KMS-11 (cell line): Measurements from ENCODE around the gene AGPAT4.

Experiments
- H2AFZ ChIP-seq: fragments of 200-600 bp; sonication (generic); 2 replicates; pipeline ENCODE4 v1.6.1; 2016; ENCODE audit warnings: antibody characterized with exemption, mixed run types, low read depth
- H3K27ac ChIP-seq: fragments of 200-600 bp; sonication (generic); 2 replicates; pipeline ENCODE4 v1.6.1; 2016; ENCODE audit warnings: mild to moderate bottlenecking, mixed run types
- H3K27me3 ChIP-seq: fragments of 200-600 bp; sonication (generic); 2 replicates; pipeline ENCODE4 v1.6.1; 2017; ENCODE audit warnings: mild to moderate bottlenecking, low read depth, mixed run types, moderate library complexity; ENCODE audit not compliant: insufficient read depth
- H3K36me3 ChIP-seq: fragments of 200-600 bp; sonication (generic); 2 replicates; pipeline ENCODE4 v1.6.1; 2017; ENCODE audit warnings: mild to moderate bottlenecking, mixed run types; ENCODE audit not compliant: insufficient read depth
- H3K4me1 ChIP-seq: fragments of 200-600 bp; sonication (generic); 2 replicates; pipeline ENCODE4 v1.6.1; 2016; ENCODE audit warnings: mild to moderate bottlenecking, low read depth, mixed run types; ENCODE audit not compliant: poor library complexity, severe bottlenecking
- H3K4me2 ChIP-seq: fragments of 200-600 bp; sonication (generic); 2 replicates; pipeline ENCODE4 v1.7.0; 2016; ENCODE audit warnings: mild to moderate bottlenecking, mixed run types
- H3K4me3 ChIP-seq: fragments of 200-600 bp; sonication (generic); IDR thresholded peaks from 2 replicates; pipeline ENCODE4 v1.6.1; 2017; ENCODE audit warnings: low read depth, low read length, mixed read lengths; ENCODE audit not compliant: insufficient read depth
- H3K79me2 ChIP-seq: fragments of 200-600 bp; sonication (generic); 2 replicates; pipeline ENCODE4 v1.6.1; 2016; ENCODE audit warnings: low read depth, mixed run types; ENCODE audit not compliant: insufficient read depth
- H3K9ac ChIP-seq: fragments of 200-600 bp; sonication (generic); 2 replicates; pipeline ENCODE4 v1.6.1; 2016; ENCODE audit warnings: mild to moderate bottlenecking, mixed run types
- H4K20me1 ChIP-seq: fragments of 200-600 bp; sonication (generic); 2 replicates; pipeline ENCODE4 v1.6.1; 2016; ENCODE audit warnings: mild to moderate bottlenecking, mixed run types; ENCODE audit not compliant: insufficient read depth
- CTCF ChIP-seq: fragments of 200-600 bp; sonication (generic); conservative IDR thresholded peaks from 2 replicates; pipeline ENCODE4 v1.6.1; 2017; ENCODE audit warnings: low read depth, mild to moderate bottlenecking, antibody characterized with exemption, low read length, moderate library complexity, mixed read lengths

Gene AGPAT4

DNA sequence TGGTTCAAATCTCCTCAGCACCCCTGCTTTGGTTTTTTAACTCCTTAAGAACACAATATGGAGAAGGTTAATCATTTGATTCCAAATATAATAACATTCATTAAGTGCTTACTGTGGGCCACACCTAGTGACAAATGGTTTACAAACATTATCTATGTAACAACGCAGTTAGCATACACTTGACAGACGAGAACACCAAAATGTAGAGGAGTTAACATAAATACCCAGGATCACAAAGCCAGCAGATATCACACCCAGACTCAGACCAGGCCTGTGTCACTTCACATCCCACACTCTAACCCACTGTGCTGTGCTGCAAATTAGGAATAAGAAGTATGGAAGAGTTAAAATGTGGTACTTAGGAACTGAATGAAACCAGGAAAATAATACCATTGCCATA lies 82.9 kb downstream of the AGPAT4 start:
- H3K36me3 ChIP-seq: no peaks in the 10 kb centered on the region
- H3K27ac ChIP-seq: no peak overlapping the region
- no peaks in the 10 kb centered on the region for H4K20me1 ChIP-seq
- no peak overlapping the region for H3K4me2 ChIP-seq
- no peak overlapping the region for H2AFZ ChIP-seq
- no peaks in the 10 kb centered on the region for H3K79me2 ChIP-seq
- H3K4me3 ChIP-seq: no peak overlapping the region
- H3K27me3 ChIP-seq: no peaks in the 10 kb centered on the region
- no peak for TF ChIP-seq CTCF
- no peak overlapping the region for H3K9ac ChIP-seq
- H3K4me1 ChIP-seq: no peaks in the 10 kb centered on the region

GRCh38 chr6:161189891-161190290 lies 84.0 kb downstream of the AGPAT4 start:
- Histone ChIP-seq H3K79me2 (no peaks in the 10 kb centered on the region), H3K36me3 (no peaks in the 10 kb centered on the region), H4K20me1 (no peaks in the 10 kb centered on the region), H3K27ac (no peak overlapping the region), H2AFZ (no peak overlapping the region), H3K4me2 (no peak overlapping the region), H3K9ac (no peak overlapping the region), H3K4me3 (no peak overlapping the region), H3K27me3 (no peaks in the 10 kb centered on the region), H3K4me1 (no peaks in the 10 kb centered on the region)
- TF ChIP-seq CTCF: no peak

- no peaks in the 10 kb centered on the region for H3K4me1 ChIP-seq
- H2AFZ ChIP-seq: no peak overlapping the region
- no peaks in the 10 kb centered on the region for H3K27me3 ChIP-seq
- no peak for TF ChIP-seq CTCF
- no peaks in the 10 kb centered on the region for H3K36me3 ChIP-seq
- H3K4me3 ChIP-seq: no peak overlapping the region
- H4K20me1 ChIP-seq: no peaks in the 10 kb centered on the region
- H3K9ac ChIP-seq: no peak overlapping the region
- H3K27ac ChIP-seq: no peak overlapping the region
- H3K4me2 ChIP-seq: no peak overlapping the region
- H3K79me2 ChIP-seq: no peaks in the 10 kb centered on the region
Observed at GRCh38 chr6:161188547-161189465, 85.1 kb downstream of the AGPAT4 start.

GRCh38 chr6:161186173-161186769 lies 87.6 kb downstream of the AGPAT4 start:
- Histone ChIP-seq H3K4me2 (no peak overlapping the region), H3K9ac (no peak overlapping the region), H3K27ac (no peak overlapping the region), H3K36me3 (no peaks in the 10 kb centered on the region), H4K20me1 (no peaks in the 10 kb centered on the region), H3K27me3 (no peaks in the 10 kb centered on the region), H2AFZ (no peak overlapping the region), H3K79me2 (no peaks in the 10 kb centered on the region), H3K4me1 (no peaks in the 10 kb centered on the region), H3K4me3 (no peak overlapping the region)
- no peak for TF ChIP-seq CTCF
